Immature natural killer cell (primary cell): Measurements from ENCODE around the gene ADSL. TPM values are rescaled to one million over a fixed set of nuclear protein-coding genes. Genes with fewer than 3 reads are reported as not detected.
A peak's percentile ranks its signal among the peaks of the same experiment; 100 is the strongest.

Experiments
- DNase-seq, 3 donors: peaks; one replicate each; pipeline ENCODE4 v3.0.0; 2022; ENCODE audit warnings: mixed read lengths in 1 of 3
- H3K27ac Mint-ChIP-seq, 6 donors: one replicate each; pipeline ENCODE4 v1.8.0; 2020; ENCODE audit warnings: mixed read lengths in 6 of 6, mild to moderate bottlenecking in 5 of 6, inconsistent platforms in 4 of 6, moderate library complexity in 3 of 6
- H3K27me3 Mint-ChIP-seq, 3 donors: one replicate each; pipeline ENCODE4 v1.8.0; 2020 to 2021; ENCODE audit warnings: low read depth in 3 of 3, mild to moderate bottlenecking in 3 of 3, mixed read lengths in 3 of 3, moderate library complexity in 3 of 3, inconsistent platforms in 1 of 3
- H3K36me3 Mint-ChIP-seq, 3 donors: one replicate each; pipeline ENCODE4 v1.8.0; 2020; ENCODE audit warnings: mixed read lengths in 3 of 3, inconsistent platforms in 2 of 3, mild to moderate bottlenecking in 2 of 3
- H3K4me1 Mint-ChIP-seq, 2 donors: one replicate each; pipeline ENCODE4 v1.8.0; 2020; ENCODE audit warnings: inconsistent platforms in 2 of 2, mild to moderate bottlenecking in 2 of 2, mixed read lengths in 2 of 2, moderate library complexity in 1 of 2
- H3K4me3 Mint-ChIP-seq, 5 donors: one replicate each; pipeline ENCODE4 v1.8.0; 2020; ENCODE audit warnings: mild to moderate bottlenecking in 5 of 5, mixed read lengths in 5 of 5, inconsistent platforms in 3 of 5, moderate library complexity in 3 of 5
- H3K9me3 Mint-ChIP-seq, 6 donors: one replicate each; pipeline ENCODE4 v1.8.0; 2020; ENCODE audit warnings: mild to moderate bottlenecking in 6 of 6, mixed read lengths in 6 of 6, inconsistent platforms in 4 of 6, moderate library complexity in 3 of 6
- polyA plus RNA-seq, 3 donors: library from polyadenylated mRNA; unstranded; fragments of 300-500 nt; fragmentation: Illumina TruSeq; gene quantifications; one replicate each; pipeline ENCODE4 v1.2.3, GENCODE V29; 2021

The ADSL gene
- polyA plus RNA-seq, 3 donors from 2014 or later: 57.5 to 59.7 (median 59.3) TPM

DNA sequence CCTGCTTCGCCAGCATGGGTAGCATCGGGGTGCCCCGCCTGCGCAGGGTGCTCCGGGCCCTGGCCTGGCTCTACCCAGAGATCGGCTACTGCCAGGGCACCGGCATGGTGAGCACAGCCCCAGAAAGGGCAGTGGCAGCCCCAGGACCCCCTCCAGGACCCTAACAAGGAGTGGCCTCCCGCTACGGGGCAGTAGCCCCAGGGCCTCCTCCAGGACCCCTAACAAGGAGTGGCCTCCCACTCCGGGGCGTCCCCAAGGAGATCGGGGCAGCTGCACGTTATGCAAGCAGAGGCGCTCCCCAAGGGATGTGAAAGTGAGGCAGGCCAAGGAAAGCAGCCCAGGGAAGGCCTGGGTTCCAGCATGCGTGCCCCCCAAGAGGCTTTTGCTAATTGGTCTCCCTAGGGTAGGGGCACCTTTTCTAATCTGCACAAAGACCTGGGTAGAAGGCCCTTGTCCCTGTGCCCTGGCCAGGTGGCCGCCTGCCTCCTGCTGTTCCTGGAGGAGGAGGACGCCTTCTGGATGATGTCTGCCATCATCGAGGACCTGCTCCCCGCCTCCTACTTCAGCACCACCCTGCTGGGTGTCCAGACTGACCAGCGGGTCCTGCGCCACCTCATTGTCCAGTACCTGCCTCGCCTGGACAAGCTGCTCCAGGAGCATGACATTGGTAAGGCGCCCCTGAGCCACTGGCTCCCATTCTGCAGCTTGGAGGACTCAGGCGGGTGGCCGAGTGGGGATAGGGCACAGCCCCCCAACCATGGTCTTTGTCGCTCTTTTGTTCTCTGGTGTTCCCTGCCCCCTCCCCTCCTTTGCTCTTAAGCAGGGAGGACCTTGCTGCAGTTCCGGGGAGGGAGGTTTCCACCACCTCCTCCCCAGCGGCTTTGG is 59.1 kb downstream of the ADSL start:
- Mint-ChIP-seq H3K36me3 (peaks cover 9 to 24% (median 12%) of the 10 kb centered on the region in 3 donors), H3K27ac (no peak overlapping the region), H3K27me3 (peaks cover under 1 to 13% (median 5%) of the 10 kb centered on the region in 3 donors), H3K4me3 (peak overlapping the region in 1 of 5 donors; percentile 33), H3K4me1 (peaks cover 41 to 42% of the 10 kb centered on the region in 2 donors), H3K9me3 (no peaks in the 10 kb centered on the region)
- DNase-seq: no peak

DNA sequence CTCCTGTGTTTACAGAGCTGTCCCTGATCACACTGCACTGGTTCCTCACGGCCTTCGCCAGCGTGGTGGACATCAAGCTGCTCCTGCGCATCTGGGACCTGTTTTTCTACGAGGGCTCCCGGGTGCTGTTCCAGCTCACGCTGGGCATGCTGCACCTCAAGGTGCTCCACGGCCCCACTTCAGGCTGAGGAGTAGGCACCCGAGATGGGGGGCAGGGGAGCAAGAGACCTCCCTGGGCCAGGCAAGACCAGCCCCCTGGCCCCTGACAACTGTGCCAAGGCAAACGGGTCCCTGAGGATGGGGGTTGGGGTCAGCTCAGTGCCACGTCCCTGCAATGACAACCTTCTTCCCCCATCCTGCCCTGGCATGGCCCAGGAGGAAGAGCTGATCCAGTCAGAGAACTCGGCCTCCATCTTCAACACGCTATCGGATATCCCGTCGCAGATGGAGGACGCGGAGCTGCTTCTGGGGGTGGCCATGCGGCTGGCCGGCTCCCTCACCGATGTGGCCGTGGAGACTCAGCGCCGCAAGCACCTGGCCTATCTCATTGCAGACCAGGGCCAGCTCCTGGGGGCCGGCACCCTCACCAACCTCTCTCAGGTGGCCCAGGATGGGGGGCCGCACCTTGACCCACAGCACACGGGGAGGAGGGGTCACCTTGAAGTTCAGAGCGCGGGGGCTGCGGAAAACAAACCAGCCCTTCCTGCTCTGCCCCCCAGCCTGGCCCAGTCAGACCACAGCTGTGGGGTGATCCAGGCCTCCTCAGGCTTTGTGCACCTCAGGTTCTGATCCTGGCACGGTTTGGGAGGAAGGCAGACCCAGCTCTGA is 60.0 kb downstream of the ADSL start:
- Mint-ChIP-seq H3K36me3 (peaks cover 9 to 25% (median 12%) of the 10 kb centered on the region in 3 donors), H3K27ac (no peak overlapping the region), H3K4me1 (peaks cover 33 to 34% of the 10 kb centered on the region in 2 donors), H3K4me3 (peak overlapping the region in 1 of 5 donors; percentile 33), H3K9me3 (no peaks in the 10 kb centered on the region), H3K27me3 (peaks cover 0 to 11% (median 5%) of the 10 kb centered on the region in 3 donors)
- DNase-seq: no peak

DNA sequence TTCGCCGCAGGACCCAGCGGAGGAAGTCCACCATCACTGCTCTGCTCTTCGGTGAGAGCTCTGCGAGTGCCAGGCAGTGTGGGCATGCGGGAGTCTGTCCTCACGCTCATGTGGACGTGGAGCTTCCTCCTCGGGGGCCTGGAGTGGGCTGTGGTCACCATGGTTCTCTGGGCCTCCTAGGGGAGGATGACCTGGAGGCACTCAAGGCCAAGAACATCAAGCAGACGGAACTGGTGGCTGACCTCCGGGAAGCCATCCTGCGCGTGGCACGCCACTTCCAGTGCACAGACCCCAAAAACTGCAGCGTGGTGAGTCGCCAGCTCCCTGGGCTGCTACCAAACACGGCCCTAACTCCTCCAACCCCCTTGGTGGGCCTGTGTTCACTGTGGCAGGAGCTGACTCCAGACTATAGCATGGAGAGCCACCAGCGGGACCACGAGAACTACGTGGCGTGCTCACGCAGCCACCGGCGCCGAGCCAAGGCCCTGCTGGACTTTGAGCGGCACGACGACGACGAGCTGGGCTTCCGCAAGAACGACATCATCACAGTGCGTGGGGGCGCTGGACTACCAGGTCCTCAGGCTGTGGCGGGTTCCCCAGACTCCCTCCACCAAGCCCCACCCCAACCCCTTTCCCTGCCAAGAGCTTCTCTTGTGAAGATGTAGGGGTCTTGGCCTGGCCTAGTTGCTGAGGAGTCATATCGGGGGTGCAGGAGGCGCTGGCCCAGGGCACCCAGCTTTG is 60.9 kb downstream of the ADSL start:
- DNase-seq: no peak
- peaks cover 12 to 25% (median 12%) of the 10 kb centered on the region in 3 donors for H3K36me3 Mint-ChIP-seq
- no peak overlapping the region for H3K27ac Mint-ChIP-seq
- peaks cover 0 to 5% (median 2%) of the 10 kb centered on the region in 3 donors for H3K27me3 Mint-ChIP-seq
- H3K4me1 Mint-ChIP-seq: peaks cover 25 to 29% of the 10 kb centered on the region in 2 donors
- no peak overlapping the region for H3K4me3 Mint-ChIP-seq
- no peaks in the 10 kb centered on the region for H3K9me3 Mint-ChIP-seq

DNA sequence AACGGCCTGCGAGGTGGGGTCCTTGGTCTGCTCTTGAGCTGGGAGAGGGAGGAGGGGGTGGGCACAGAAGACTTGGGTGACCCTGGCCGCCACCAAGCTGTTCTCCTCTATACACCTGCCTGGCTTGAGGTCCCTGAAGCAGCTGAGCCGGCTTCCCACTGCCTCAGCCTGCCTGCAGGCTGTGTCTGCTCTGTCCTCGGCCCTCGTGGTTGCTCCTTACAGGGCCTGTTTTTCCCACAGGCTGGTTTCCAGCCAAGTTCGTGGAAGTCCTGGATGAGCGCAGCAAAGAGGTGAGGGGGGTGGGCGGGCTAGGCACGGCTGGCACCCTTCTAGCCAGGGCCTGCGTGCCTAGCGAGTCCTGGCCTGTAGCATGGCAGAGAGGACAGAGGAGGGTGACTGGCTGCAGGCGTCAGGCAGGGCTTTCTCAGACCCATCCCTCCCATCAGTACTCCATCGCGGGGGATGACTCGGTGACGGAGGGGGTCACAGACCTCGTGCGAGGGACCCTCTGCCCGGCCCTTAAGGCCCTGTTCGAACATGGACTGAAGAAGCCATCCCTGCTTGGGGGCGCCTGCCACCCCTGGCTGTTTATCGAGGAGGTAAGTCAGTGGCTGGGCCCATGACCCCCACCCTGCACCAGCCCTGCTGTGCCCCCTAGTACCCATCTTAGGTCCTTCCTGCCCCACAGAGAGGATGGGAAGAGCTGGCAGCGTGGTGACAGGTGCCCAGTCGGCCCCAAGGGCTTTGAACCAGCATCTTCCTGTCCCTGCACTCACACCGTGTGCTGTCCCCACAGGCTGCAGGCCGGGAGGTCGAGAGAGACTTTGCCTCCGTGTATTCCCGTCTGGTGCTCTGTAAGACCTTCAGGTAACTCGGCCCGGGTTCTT is 61.8 kb downstream of the ADSL start:
- Mint-ChIP-seq H3K4me1 (peaks cover 16 to 25% of the 10 kb centered on the region in 2 donors), H3K9me3 (no peaks in the 10 kb centered on the region), H3K4me3 (no peak overlapping the region), H3K27ac (no peak overlapping the region), H3K27me3 (peaks cover 0 to 3% (median 2%) of the 10 kb centered on the region in 3 donors), H3K36me3 (peaks cover 12 to 21% (median 16%) of the 10 kb centered on the region in 3 donors)
- DNase-seq: no peak

DNA sequence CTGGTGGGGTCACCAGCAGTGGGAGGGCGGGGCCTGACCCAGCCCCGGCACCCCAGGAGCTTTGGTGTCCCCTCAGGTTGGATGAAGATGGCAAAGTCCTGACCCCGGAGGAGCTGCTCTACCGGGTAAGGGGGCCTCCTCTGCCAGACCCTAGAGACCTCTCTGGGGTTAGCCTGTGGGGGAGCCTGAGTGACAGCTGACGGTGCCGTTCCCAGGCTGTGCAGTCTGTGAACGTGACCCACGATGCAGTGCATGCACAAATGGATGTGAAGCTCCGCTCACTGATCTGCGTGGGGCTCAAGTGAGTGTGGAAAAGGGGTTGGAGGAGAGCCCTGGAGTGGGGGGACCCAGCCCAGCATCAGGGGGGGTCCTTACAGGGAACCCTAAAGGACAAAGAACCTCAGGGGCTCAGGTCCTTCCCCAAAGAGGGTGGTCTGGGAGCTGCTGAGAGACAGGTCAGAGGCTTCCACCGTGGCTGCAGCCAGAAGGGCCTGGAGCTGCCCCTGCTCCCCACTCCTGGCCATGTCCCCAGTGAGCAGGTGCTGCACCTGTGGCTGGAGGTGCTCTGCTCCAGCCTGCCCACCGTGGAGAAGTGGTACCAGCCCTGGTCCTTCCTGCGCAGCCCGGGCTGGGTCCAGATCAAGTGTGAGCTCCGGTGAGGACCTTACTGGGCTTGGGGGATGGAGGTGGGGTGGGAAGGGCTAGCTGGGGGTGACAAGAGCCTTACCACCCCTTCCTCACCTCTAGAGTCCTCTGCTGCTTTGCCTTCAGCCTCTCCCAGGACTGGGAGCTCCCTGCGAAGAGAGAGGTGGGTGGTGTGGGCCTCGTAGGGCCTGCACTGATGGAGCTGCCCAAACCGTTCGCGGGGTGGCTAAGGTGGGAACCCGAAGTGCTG is 62.7 kb downstream of the ADSL start:
- Mint-ChIP-seq H3K9me3 (no peaks in the 10 kb centered on the region), H3K27me3 (peaks cover 0 to 3% (median 0%) of the 10 kb centered on the region in 3 donors), H3K4me1 (peaks cover 7 to 16% of the 10 kb centered on the region in 2 donors), H3K36me3 (peaks cover 7 to 12% (median 8%) of the 10 kb centered on the region in 3 donors), H3K4me3 (no peak overlapping the region), H3K27ac (peak overlapping the region in 1 of 6 donors; percentile 44)
- DNase-seq: no peak

DNA sequence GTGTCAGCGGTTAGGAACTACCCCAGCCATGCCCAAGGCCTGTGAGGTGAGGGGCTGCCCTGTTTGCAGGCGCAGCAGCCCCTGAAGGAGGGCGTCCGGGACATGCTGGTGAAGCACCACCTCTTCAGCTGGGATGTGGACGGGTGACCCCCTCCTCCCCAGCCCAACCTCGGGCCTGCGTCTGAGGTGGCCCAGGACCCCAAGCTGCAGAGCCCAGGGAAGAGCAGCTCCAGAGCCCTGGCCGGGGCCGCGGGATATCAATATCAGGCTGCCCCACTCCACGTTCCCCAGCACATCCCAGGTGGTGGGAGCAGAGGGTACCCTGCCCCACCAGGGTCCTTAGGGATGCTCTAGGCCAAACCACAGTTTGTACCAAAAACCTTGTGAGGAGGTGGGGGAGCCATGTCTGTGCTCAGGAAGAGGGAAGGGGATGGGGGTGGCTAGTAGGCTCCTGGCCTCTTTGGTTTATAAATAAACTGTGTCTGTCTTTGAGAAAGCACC is 63.4 kb downstream of the ADSL start:
- peaks cover 0 to 5% (median 0%) of the 10 kb centered on the region in 3 donors for H3K27me3 Mint-ChIP-seq
- H3K9me3 Mint-ChIP-seq: no peaks in the 10 kb centered on the region
- H3K4me3 Mint-ChIP-seq: no peak overlapping the region
- H3K36me3 Mint-ChIP-seq: peaks cover 3 to 7% (median 4%) of the 10 kb centered on the region in 3 donors
- H3K27ac Mint-ChIP-seq: no peak overlapping the region
- peaks cover 4 to 14% of the 10 kb centered on the region in 2 donors for H3K4me1 Mint-ChIP-seq
- DNase-seq: no peak

DNA sequence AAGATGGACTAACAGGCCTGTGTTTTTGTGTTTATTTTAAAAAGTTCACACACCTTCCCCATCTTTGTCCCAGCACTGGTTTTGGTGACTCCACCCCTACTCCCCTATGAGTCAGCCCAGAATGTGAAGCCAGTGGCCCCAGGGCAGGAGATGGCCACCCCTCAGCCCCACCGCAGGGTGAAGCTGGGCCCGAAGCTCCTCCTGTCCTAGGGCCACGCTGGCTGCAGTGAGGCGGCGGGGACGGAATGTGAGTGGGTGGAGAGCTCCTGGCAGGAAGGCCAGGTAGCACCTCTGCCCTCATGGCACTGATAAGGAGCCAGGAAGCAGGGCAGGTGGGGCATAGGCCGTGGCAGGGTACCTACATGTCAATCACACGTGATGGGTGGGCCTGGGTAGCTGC is 64.0 kb downstream of the ADSL start:
- Mint-ChIP-seq H3K9me3 (no peaks in the 10 kb centered on the region), H3K4me1 (peaks cover 9 to 21% of the 10 kb centered on the region in 2 donors), H3K27me3 (peaks cover 0 to 5% (median 4%) of the 10 kb centered on the region in 3 donors), H3K36me3 (peaks cover 3 to 9% (median 7%) of the 10 kb centered on the region in 3 donors), H3K4me3 (no peak overlapping the region), H3K27ac (no peak overlapping the region)
- no peak for DNase-seq

DNA sequence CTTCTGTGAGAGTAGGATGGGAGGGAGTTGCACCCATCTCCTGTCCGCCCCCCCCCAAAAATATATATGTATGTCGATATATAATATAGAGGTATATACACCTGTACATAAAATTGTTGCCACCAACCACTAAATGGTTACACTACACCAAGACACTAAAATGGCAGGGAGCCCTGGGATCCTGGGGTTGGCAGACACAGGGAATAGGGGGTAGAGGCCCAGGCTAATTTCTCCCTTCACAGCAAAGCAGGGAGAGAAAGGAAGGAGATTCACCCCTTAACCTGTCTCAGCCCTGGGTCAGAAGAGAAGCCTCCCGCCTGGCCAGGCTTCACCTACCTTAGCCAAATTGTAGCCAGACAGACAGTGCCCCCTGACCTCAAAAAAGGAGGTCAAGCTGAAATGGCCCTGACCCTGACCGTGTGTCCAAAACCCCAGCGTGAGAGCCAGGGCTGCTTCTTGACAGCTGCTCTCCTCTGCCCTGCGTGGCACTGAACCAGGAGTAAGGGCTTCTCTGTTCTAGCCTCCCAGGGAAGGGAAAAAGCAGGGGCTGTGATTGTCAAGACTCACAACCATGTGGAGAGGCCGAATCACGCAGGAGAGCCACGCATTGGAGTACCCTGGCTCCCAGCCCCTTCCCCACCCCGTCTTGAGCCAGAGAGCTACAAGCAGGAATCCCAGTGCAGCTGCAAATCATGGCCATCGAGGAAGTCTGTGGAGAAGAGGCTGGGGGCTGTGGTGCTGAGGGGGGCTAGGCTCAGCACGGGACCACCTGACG is 64.6 kb downstream of the ADSL start:
- Mint-ChIP-seq H3K27me3 (peaks cover 0 to 12% (median 8%) of the 10 kb centered on the region in 3 donors), H3K4me3 (no peak overlapping the region), H3K9me3 (no peaks in the 10 kb centered on the region), H3K36me3 (peaks cover 3 to 13% (median 11%) of the 10 kb centered on the region in 3 donors), H3K4me1 (peaks cover 16 to 27% of the 10 kb centered on the region in 2 donors), H3K27ac (peak overlapping the region in 1 of 6 donors; percentile 55)
- no peak for DNase-seq

DNA sequence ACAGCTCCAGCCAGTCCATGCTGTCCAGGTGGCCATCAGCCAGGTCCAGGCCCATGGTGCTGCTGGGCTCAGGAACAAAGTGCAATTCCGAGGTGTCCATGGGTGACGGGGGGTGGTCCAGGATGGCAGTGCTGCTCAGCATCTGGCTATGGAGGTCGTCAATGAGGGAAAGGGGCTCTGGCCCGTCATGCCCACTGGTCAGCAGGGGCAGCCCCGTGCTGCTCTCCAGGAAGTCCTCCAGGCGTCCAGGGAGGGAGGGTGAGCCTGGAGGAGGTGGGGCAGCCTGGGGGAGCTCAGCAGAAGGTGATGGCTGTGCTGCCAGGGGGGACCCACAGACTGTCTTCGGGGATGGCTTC is 65.2 kb downstream of the ADSL start:
- Mint-ChIP-seq H3K27me3 (peaks cover 0 to 17% (median 8%) of the 10 kb centered on the region in 3 donors), H3K27ac (peak overlapping the region in 1 of 6 donors; percentile 55), H3K4me3 (no peak overlapping the region), H3K9me3 (no peaks in the 10 kb centered on the region), H3K36me3 (peaks cover 3 to 19% (median 11%) of the 10 kb centered on the region in 3 donors), H3K4me1 (peaks cover 21 to 33% of the 10 kb centered on the region in 2 donors)
- DNase-seq: no peak

DNA sequence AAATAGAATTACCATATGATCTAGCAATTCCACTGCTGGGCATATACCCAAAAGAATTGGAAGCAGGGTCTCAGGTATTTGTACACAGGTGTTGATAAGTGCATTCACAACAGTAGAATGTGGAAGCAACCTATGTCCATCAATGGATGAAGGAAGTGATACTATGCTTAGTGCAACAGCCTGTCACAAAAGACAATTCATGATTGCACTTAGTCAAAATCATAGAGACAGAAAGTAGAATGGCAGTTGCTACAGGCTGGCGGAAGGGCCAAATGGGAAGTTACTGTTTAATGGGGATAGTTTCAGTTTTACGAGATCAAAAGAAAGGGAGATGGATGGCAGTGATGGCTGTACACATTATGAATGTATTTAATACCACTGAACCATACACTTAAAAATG is 66.1 kb downstream of the ADSL start:
- peaks cover 24 to 39% of the 10 kb centered on the region in 2 donors for H3K4me1 Mint-ChIP-seq
- no peak overlapping the region for H3K4me3 Mint-ChIP-seq
- DNase-seq: no peak
- H3K9me3 Mint-ChIP-seq: no peaks in the 10 kb centered on the region
- H3K36me3 Mint-ChIP-seq: peaks cover 3 to 23% (median 11%) of the 10 kb centered on the region in 3 donors
- H3K27me3 Mint-ChIP-seq: peaks cover 0 to 17% (median 8%) of the 10 kb centered on the region in 3 donors
- H3K27ac Mint-ChIP-seq: peak overlapping the region in 3 of 6 donors; percentile 10 to 41 (median 14)

DNA sequence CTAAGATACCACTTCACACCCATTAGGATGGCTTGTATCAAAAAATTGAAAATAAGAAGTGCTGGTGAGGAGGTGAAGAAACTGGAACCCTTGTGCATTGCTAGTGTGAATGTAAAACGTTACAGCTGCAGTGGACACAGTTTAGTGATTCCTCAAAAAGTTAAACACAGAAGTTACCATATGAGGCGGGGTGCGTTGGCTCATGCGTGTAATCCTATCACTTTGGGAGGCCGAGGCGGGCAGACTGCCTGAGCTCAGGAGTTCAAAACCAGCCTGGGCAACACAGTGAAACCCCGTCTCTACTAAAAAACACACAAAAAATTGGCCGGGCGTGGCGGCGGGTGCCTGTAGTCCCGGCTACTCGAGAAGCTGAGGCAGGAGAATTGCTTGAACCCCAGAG is 67.6 kb downstream of the ADSL start:
- no peak for DNase-seq
- Mint-ChIP-seq H3K27ac (peak overlapping the region in 4 of 6 donors; percentile 73 to 86 (median 76)), H3K4me1 (peaks cover 22 to 39% of the 10 kb centered on the region in 2 donors), H3K9me3 (no peaks in the 10 kb centered on the region), H3K36me3 (peaks cover 3 to 23% (median 11%) of the 10 kb centered on the region in 3 donors), H3K27me3 (peaks cover 0 to 15% (median 8%) of the 10 kb centered on the region in 3 donors), H3K4me3 (no peak overlapping the region)
